HG03175 (cell line): ENCODE measurements around the gene SCN2B.

ENCODE experiments used
- ATAC-seq: cut with Tn5 transposase; IDR thresholded peaks from one replicate; pipeline ENCODE4 v1.9.1; 2021; ENCODE audit warnings: mild to moderate bottlenecking, moderate library complexity; ENCODE audit not compliant: unreplicated experiment

The SCN2B gene

GRCh38 chr11:118154641-118155040, 21.8 kb downstream of the SCN2B start:
- no peak for ATAC-seq

GRCh38 chr11:118153976-118154375, 22.5 kb downstream of the SCN2B start:
- ATAC-seq, result no peak

- ATAC-seq, result no peak
Measured at GRCh38 chr11:118153516-118153915, 22.9 kb downstream of the SCN2B start.

GRCh38 chr11:118152552-118153471, 23.6 kb downstream of the SCN2B start, which contains the start of gene SCN4B:
Gene SCN4B (minus strand): TSS chr11:118152823. CDS start chr11:118152673, 150 bp downstream.
- no peak for ATAC-seq

GRCh38 chr11:118152020-118152551, 24.4 kb downstream of the SCN2B start:
- no peak for ATAC-seq

- no peak for ATAC-seq
Measured at GRCh38 chr11:118151431-118151830, 25.0 kb downstream of the SCN2B start.

- ATAC-seq, result no peak
Measured at GRCh38 chr11:118149493-118149892, 26.9 kb downstream of the SCN2B start.

GRCh38 chr11:118148856-118149255, 27.6 kb downstream of the SCN2B start:
- no peak for ATAC-seq

GRCh38 chr11:118148240-118148639, 28.2 kb downstream of the SCN2B start:
- ATAC-seq, result no peak

- ATAC-seq, result no peak
Measured at GRCh38 chr11:118147502-118147901, 28.9 kb downstream of the SCN2B start.

GRCh38 chr11:118146554-118146953, 29.9 kb downstream of the SCN2B start:
- ATAC-seq, result no peak

- ATAC-seq, result peak; percentile 81
Measured at GRCh38 chr11:118145285-118146227, 30.9 kb downstream of the SCN2B start.

- no peak for ATAC-seq
Measured at GRCh38 chr11:118144301-118145268, 31.9 kb downstream of the SCN2B start.

- no peak for ATAC-seq
Measured at GRCh38 chr11:118143661-118144185, 32.7 kb downstream of the SCN2B start.

- ATAC-seq, result no peak
Measured at GRCh38 chr11:118142809-118143208, 33.6 kb downstream of the SCN2B start.

- ATAC-seq, result no peak
Measured at GRCh38 chr11:118142081-118142480, 34.4 kb downstream of the SCN2B start.

GRCh38 chr11:118139578-118139977, 36.9 kb downstream of the SCN2B start:
- ATAC-seq, result no peak

GRCh38 chr11:118138839-118139420, 37.5 kb downstream of the SCN2B start:
- ATAC-seq, result no peak

GRCh38 chr11:118136801-118137200, 39.6 kb downstream of the SCN2B start:
- ATAC-seq, result no peak
